Retinal pigment epithelial cell (primary cell): ENCODE results near the gene CROCC.
"Not testable (repeated sequence)": the region's sequence is repeated elsewhere in the genome, so short reads cannot be mapped to it uniquely, and the experiment has no call there.

Experiments used
- DNase-seq: peaks from one replicate; pipeline ENCODE4 v3.0.0-alpha.2; 2010; ENCODE audit warnings: low read depth
- H3K4me3 ChIP-seq: 2 replicates; pipeline ENCODE4 v1.5.1; 2011; ENCODE audit warnings: mild to moderate bottlenecking, low read length, control low read depth, moderate library complexity
- CTCF ChIP-seq: conservative IDR thresholded peaks from 2 replicates; pipeline ENCODE4 v1.5.1; 2011; ENCODE audit warnings: low read depth, low read length, control low read depth, inconsistent platforms

CROCC gene

GRCh38 chr1:16918371-16918770 lies 3.4 kb upstream of the CROCC start:
- TF ChIP-seq CTCF, result no peak
- no peak overlapping the region for H3K4me3 ChIP-seq
- DNase-seq, result no peak

DNA sequence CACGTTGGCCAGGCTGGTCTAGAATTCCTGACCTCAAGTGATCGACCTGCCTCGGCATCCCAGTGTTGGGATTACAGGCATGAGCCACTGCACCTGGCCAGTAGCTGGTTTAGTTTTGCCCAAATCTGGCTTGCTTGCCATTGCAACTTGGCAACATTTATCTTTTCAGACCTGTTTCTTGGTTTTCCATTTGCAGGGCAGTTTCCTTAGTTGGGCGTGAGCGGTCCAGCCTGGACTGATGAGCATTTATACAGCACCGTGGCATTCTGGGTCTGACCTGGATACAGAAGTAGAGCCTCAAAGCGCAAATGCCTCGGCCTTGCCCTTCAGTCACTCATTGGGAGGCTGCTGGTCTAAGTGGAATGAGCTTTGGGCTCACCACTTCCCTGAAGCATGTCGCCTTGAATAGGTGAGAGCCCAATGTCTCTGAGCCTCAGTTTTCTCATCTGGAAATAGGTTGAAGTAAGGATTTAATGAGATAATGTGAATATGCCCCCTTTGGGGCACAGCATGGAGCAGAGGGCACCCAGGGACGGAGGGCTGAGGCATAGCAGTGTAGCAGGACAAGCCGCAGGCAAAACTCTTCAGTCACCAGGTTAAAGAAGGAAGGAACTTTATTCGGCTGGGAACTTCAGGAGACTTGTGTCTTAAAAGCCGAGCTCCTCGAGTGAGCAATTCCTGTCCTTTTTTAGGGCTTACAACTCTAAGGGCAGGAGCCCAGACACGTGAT lies 2.6 kb upstream of the CROCC start:
- DNase-seq, result not testable (repeated sequence)

DNA sequence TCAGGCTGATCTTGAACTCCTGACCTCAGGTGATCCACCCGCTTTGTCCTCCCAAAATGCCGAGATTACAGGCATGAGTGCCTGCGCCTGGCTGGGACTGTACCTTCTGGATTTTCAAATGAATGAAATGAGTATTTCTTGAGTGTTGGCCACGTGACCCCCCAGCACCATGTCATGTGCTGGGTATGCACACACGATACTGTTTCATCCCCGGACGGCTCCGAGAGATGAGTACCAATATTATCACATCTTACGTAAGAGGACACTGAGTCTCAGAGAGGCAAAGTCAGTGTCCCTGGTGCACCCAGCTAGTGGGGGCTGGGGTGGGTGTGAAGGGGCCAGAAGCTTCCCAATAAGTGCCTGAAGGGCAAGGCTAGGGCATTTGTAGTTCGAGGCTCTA lies 780 bp upstream of the CROCC start:
- DNase-seq, result no peak
- TF ChIP-seq CTCF, result no peak
- H3K4me3 ChIP-seq, result no peak overlapping the region

More for the DNA sequence above, 2.6 kb upstream of the CROCC start:
- H3K4me3 ChIP-seq, result not testable (repeated sequence)

DNA sequence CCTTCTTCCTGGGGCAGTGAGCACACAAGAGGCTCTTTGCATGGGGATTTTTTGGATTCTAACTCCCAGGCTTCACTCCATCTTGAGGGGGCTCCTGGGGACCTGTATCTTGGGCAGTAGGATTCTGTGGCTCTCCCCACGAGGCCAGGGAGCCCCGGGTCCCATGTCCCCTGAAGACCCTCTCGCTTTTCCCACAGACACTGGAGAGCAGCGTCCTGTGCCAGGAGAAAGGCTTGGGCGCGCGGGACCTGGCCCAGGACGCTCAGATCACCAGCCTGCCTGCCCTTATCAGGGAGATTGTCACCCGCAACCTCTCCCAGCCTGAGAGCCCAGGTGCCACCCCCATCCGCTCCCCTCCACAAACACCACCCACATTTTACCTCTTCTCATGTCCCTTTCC lies 735 bp downstream of the CROCC start:
- H3K4me3 ChIP-seq, result peak overlapping the region; percentile 61
- TF ChIP-seq CTCF, result no peak
- no peak for DNase-seq

DNA sequence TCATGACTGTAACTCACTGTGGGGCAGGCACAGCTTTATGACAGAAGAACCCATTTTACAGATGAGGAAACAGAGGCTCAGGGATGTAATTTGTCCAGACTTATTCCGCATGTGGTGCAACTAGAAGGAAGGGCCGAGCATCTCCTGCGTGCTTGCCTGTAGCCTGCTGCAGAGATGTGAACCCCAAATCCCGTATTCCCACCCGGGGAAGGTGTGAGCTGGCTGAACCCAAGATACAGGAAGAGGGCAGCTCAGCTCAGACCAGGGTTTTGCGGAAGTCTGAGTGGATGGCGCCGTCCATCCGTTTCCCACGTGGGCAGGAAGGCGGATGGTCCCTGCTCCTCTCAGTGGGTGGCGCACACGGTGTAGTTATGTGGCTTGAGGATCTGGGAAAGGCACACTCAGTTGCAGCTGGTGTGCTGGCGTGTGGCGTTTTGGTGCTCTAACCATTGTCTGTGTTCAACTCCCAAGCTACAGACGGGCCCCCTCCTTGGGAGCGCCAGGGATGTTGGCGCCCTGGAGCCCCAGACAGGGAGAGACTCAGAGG lies 1.2 kb downstream of the CROCC start:
- no peak for TF ChIP-seq CTCF
- DNase-seq, result no peak
- H3K4me3 ChIP-seq, result peak overlapping the region; percentile 61

- no peak for DNase-seq
- no peak for TF ChIP-seq CTCF
- no peak overlapping the region for H3K4me3 ChIP-seq
Measured at GRCh38 chr1:16924216-16924918, 2.6 kb downstream of the CROCC start.

DNA sequence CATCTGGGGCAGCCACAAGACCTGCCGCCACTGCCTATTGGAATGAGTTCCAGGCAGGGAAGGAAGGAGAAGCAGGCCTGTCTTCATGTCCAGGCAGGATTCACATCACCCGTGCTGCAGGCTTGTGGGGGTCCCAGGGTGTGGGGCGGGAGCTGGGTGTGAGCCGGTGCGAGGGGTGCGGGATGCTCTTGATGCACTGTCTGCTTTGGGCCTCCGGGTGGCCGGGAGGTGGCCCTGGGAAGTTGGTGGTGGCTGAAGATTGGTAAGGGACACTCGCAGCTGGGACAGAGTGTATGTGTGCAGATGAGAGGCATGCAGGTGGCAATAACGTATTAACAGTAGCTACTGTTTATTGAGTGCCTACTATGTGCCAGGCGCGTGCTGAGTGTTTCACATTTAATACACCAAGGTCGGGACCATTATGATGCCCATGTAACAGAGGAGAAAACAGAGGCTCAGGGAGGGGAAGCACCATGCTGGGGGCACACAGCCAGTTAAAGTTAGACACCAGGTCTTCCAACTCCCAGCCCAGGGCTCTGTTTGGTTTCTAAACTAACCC lies 3.3 kb downstream of the CROCC start:
- peak; percentile 24 for TF ChIP-seq CTCF
- no peak overlapping the region for H3K4me3 ChIP-seq
- no peak for DNase-seq
